IMR-90 (cell line): ENCODE results near the gene CFAP157. TPM values are rescaled to one million over a fixed set of nuclear protein-coding genes. Genes with fewer than 3 reads are reported as not detected.

ENCODE experiments used
- ATAC-seq: fragments of 200-7000 bp; cut with Tn5 transposase; 2 replicates; pipeline ENCODE4 v1.9.1; 2020; ENCODE audit warnings: low read depth, mild to moderate bottlenecking, moderate library complexity
- BruUV-seq: library from RNA; stranded (reverse); fragments of 400-500 nt; replicated peaks from 2 replicates; lab custom pipeline; 2021; lab: Mats Ljungman, UMichigan
- CTCF ChIA-PET: fragments of 300-600 bp; formaldehyde crosslinking; extraction: SDS; loops from one replicate; lab custom pipeline; 2021; ENCODE audit warnings: antibody characterized with exemption; lab: Yijun Ruan, JAX
- POLR2A ChIA-PET: fragments of 300-600 bp; sonication (Branson Sonifier 250); formaldehyde crosslinking; loops from one replicate; lab custom pipeline; 2022; ENCODE audit warnings: antibody characterized with exemption; ENCODE audit not compliant: unreplicated experiment; lab: Charles Lee
- DNase-seq: peaks from one replicate; pipeline ENCODE4 v3.0.0; 2013
- H2AFZ ChIP-seq: replicated peaks from 2 replicates; pipeline ENCODE3; 2013; ENCODE audit warnings: low read length, mild to moderate bottlenecking; ENCODE audit not compliant: poor library complexity
- H2AK5ac ChIP-seq: 2 replicates; pipeline ENCODE4 v1.6.1; 2013; ENCODE audit warnings: low read depth, low read length, inconsistent platforms
- H2AK9ac ChIP-seq: replicated peaks from 2 replicates; pipeline ENCODE3; 2013; ENCODE audit warnings: mild to moderate bottlenecking, low read depth, low read length, moderate library complexity; ENCODE audit not compliant: poor library complexity
- H2BK120ac ChIP-seq: 2 replicates; pipeline ENCODE4 v1.6.1; 2013; ENCODE audit warnings: low read depth, low read length, inconsistent platforms
- H2BK15ac ChIP-seq: 3 replicates; pipeline ENCODE4 v1.6.1; 2013; ENCODE audit warnings: low read depth, low read length, inconsistent platforms
- H2BK20ac ChIP-seq: 2 replicates; pipeline ENCODE4 v1.6.1; 2013; ENCODE audit warnings: low read depth, mild to moderate bottlenecking, inconsistent platforms, low read length, moderate library complexity
- H2BK5ac ChIP-seq: 2 replicates; pipeline ENCODE4 v1.6.1; 2013; ENCODE audit warnings: mild to moderate bottlenecking, low read depth, low read length, inconsistent platforms; ENCODE audit not compliant: poor library complexity, severe bottlenecking
- H3K14ac ChIP-seq: replicated peaks from 2 replicates; pipeline ENCODE4 v1.6.1; 2013; ENCODE audit warnings: low read depth, low read length, inconsistent platforms
- H3K18ac ChIP-seq: 2 replicates; pipeline ENCODE4 v1.6.1; 2013; ENCODE audit warnings: low read depth, low read length, control low read depth
- H3K23ac ChIP-seq: 2 replicates; pipeline ENCODE4 v1.6.1; 2013; ENCODE audit warnings: low read depth, low read length, inconsistent platforms
- H3K27ac ChIP-seq: 2 replicates; pipeline ENCODE4 v1.5.1; 2013; ENCODE audit warnings: mild to moderate bottlenecking, control low read depth, low read length; ENCODE audit not compliant: insufficient read depth
- H3K27me3 ChIP-seq: 2 replicates; pipeline ENCODE4 v1.6.1; 2013; ENCODE audit warnings: low read length; ENCODE audit not compliant: control insufficient read depth, insufficient read depth
- H3K36me3 ChIP-seq: 2 replicates; pipeline ENCODE4 v1.6.1; 2013; ENCODE audit warnings: low read length, mixed read lengths; ENCODE audit not compliant: control insufficient read depth, insufficient read depth
- H3K4ac ChIP-seq: 2 replicates; pipeline ENCODE4 v1.6.1; 2013; ENCODE audit warnings: low read depth, low read length, inconsistent platforms
- H3K4me1 ChIP-seq: 2 replicates; pipeline ENCODE4 v1.6.1; 2013; ENCODE audit warnings: low read length, mixed read lengths; ENCODE audit not compliant: control insufficient read depth, insufficient read depth
- H3K4me2 ChIP-seq: 2 replicates; pipeline ENCODE4 v1.6.1; 2013; ENCODE audit warnings: low read depth, mild to moderate bottlenecking, control low read depth, low read length, moderate library complexity
- H3K4me3 ChIP-seq: 2 replicates; pipeline ENCODE4 v1.5.1; 2013; ENCODE audit warnings: low read depth, mild to moderate bottlenecking, control low read depth, low read length, moderate library complexity; ENCODE audit not compliant: insufficient read depth
- H3K56ac ChIP-seq: 2 replicates; pipeline ENCODE4 v1.6.1; 2013; ENCODE audit warnings: low read length, inconsistent platforms; ENCODE audit not compliant: insufficient read depth; ENCODE audit errors: extremely low read depth
- H3K79me1 ChIP-seq, 2 experiments: 2 replicates each; pipeline ENCODE4 v1.6.1; 2013; ENCODE audit warnings: low read length in 2 of 2, inconsistent platforms in 1 of 2, low read depth in 1 of 2
- H3K9ac ChIP-seq: 2 replicates; pipeline ENCODE4 v1.6.1; 2013; ENCODE audit warnings: low read depth, low read length, control low read depth
- H3K9me1 ChIP-seq: 2 replicates; pipeline ENCODE4 v1.6.1; 2013; ENCODE audit warnings: low read length, inconsistent platforms; ENCODE audit not compliant: insufficient read depth
- H3K9me3 ChIP-seq: 2 replicates; pipeline ENCODE4 v1.6.1; 2013; ENCODE audit warnings: low read length; ENCODE audit not compliant: control insufficient read depth, insufficient read depth
- H4K20me1 ChIP-seq: 2 replicates; pipeline ENCODE4 v1.6.1; 2013; ENCODE audit warnings: low read length, inconsistent platforms; ENCODE audit not compliant: insufficient read depth
- H4K5ac ChIP-seq: 2 replicates; pipeline ENCODE4 v1.6.1; 2013; ENCODE audit warnings: mild to moderate bottlenecking, low read depth, low read length, control low read depth
- H4K8ac ChIP-seq, 2 experiments: 2 replicates each; pipeline ENCODE4 v1.6.1; 2013; ENCODE audit warnings: low read depth in 2 of 2, low read length in 2 of 2, control low read depth in 1 of 2, inconsistent platforms in 1 of 2
- H4K91ac ChIP-seq: 2 replicates; pipeline ENCODE4 v1.6.1; 2013; ENCODE audit warnings: low read depth, low read length, inconsistent platforms; ENCODE audit not compliant: insufficient read depth
- BHLHE40 ChIP-seq: fragments of 150-350 bp; IDR thresholded peaks from 2 replicates; pipeline ENCODE4 v1.6.1; 2016; ENCODE audit warnings: mild to moderate bottlenecking, low read depth, low read length
- CEBPB ChIP-seq: IDR thresholded peaks from 2 replicates; pipeline ENCODE4 v1.6.1; 2012; ENCODE audit warnings: low read depth, low read length, improper control_type of control experiment
- FOS ChIP-seq: fragments of 150-350 bp; IDR thresholded peaks from 2 replicates; pipeline ENCODE4 v1.6.1; 2016; ENCODE audit warnings: low read depth, low read length
- MAFK ChIP-seq: IDR thresholded peaks from 2 replicates; pipeline ENCODE4 v1.6.1; 2012; ENCODE audit warnings: low read depth, low read length, improper control_type of control experiment
- MAZ ChIP-seq: IDR thresholded peaks from 2 replicates; pipeline ENCODE4 v1.6.1; 2012; ENCODE audit warnings: low read depth, mild to moderate bottlenecking, low read length, improper control_type of control experiment, moderate library complexity, borderline replicate concordance
- MXI1 ChIP-seq: IDR thresholded peaks from 2 replicates; pipeline ENCODE4 v1.6.1; 2012; ENCODE audit warnings: low read depth, mild to moderate bottlenecking, low read length, moderate library complexity, borderline replicate concordance
- POLR2A ChIP-seq: IDR thresholded peaks from 2 replicates; pipeline ENCODE4 v1.6.1; 2012; ENCODE audit warnings: mild to moderate bottlenecking, low read depth, low read length
- RCOR1 ChIP-seq: IDR thresholded peaks from 2 replicates; pipeline ENCODE4 v1.6.1; 2012; ENCODE audit warnings: mild to moderate bottlenecking, low read length, improper control_type of control experiment; ENCODE audit not compliant: insufficient replicate concordance
- RFX5 ChIP-seq: IDR thresholded peaks from 2 replicates; pipeline ENCODE4 v1.8.0; 2012; ENCODE audit warnings: low read depth, mild to moderate bottlenecking, low read length, moderate library complexity
- SMC3 ChIP-seq: fragments of 150-350 bp; IDR thresholded peaks from 2 replicates; pipeline ENCODE4 v1.6.1; 2016; ENCODE audit warnings: low read depth, mild to moderate bottlenecking, antibody characterized with exemption, low read length, moderate library complexity
- WGBS, 2 experiments: methylation state at CpG; one replicate each; pipeline versions ENCODE4 v1.1.5 to v1.1.7; 2013; ENCODE audit warnings: missing lambda C conversion rate in 2 of 2; ENCODE audit not compliant: insufficient read length in 1 of 2; ENCODE audit errors: extremely low coverage in 2 of 2; 5-methylcytosine and 5-hydroxymethylcytosine counted together
- dilution Hi-C: fragments of 300-500 bp; cut with HindIII; formaldehyde crosslinking; loops from one replicate; pipeline ENCODE4 v1.14.3; 2018; ENCODE audit warnings: low sequenced_read_pairs; ENCODE audit not compliant: unreplicated experiment
- in situ Hi-C: fragments of 300-500 bp; cut with MboI; formaldehyde crosslinking; loops from 3 replicates; pipeline ENCODE4 v1.14.3; 2019; ENCODE audit warnings: low sequenced_read_pairs, inconsistent platforms, mixed read lengths
- intact Hi-C: fragments of 100-400 bp; cut with micrococcal nuclease; formaldehyde crosslinking; loops from 2 replicates; pipeline ENCODE4 v1.10.0; 2022
- polyA plus RNA-seq, 3 experiments: library from polyadenylated mRNA; depleted of rRNA; stranded (reverse); fragments of >200 nt; gene quantifications; 2 replicates each; pipeline ENCODE4 v1.2.3, GENCODE V29; 2012; ENCODE audit warnings: low replicate concordance in 1 of 3
- total RNA-seq: library from RNA; depleted of rRNA; stranded (reverse); fragments of >200 nt; gene quantifications from 2 replicates; pipeline ENCODE4 v1.2.3, GENCODE V29; 2012

CFAP157 gene
- total and polyA plus RNA-seq, 2 of the 4 experiments (the other 2 are of a cell fraction): not detected

DNA sequence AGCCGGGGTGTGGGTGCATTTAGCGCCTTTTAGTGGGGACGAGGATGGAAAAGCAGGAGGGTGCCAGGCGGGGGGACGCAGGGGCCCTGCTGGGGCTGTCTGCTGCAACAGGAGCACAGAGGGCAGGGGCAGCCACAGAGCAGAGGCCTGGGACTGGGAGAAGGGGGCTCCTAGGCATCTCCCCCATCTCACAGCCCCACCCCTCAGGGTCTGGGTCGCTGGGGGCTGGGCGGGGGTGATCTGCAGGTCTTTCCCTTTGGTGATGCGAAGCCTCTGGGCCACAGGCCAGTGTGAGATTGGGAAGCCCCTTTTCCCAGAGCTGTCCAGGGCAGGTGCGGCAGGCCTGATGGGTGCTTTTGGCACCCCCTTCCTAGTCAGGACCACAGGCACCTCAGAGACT lies 23.5 kb downstream of the CFAP157 start:
- H4K91ac ChIP-seq: no peak overlapping the region
- H3K27me3 ChIP-seq: no peaks in the 10 kb centered on the region
- H3K9me1 ChIP-seq: no peaks in the 10 kb centered on the region
- peaks cover 6% of the 10 kb centered on the region for H3K4me1 ChIP-seq
- no peak overlapping the region for H4K8ac ChIP-seq
- H2AFZ ChIP-seq: no peak overlapping the region
- H3K56ac ChIP-seq: no peak overlapping the region
- no peaks in the 10 kb centered on the region for H4K20me1 ChIP-seq
- dilution Hi-C loops: no loop called here
- no peak overlapping the region for H3K27ac ChIP-seq
- H2BK20ac ChIP-seq: no peak overlapping the region
- no peak overlapping the region for H2AK9ac ChIP-seq
- H4K5ac ChIP-seq: no peak overlapping the region
- DNase-seq (no peak), ATAC-seq (no peak)
- H3K23ac ChIP-seq: no peak overlapping the region
- H2BK120ac ChIP-seq: no peak overlapping the region
- no peak overlapping the region for H3K14ac ChIP-seq
- ChIA-PET POLR2A (no interaction called here), CTCF (no interaction called here)
- in situ Hi-C loops: no loop called here
- H3K18ac ChIP-seq: no peak overlapping the region
- H3K9me3 ChIP-seq: no peaks in the 10 kb centered on the region
- H2AK5ac ChIP-seq: no peak overlapping the region
- H3K36me3 ChIP-seq: peaks cover 5% of the 10 kb centered on the region; the same call in 1 of the 2 replicates
- H2BK15ac ChIP-seq: no peak overlapping the region
- BruUV-seq: no TSS peak
- H3K4ac ChIP-seq: no peak overlapping the region
- intact Hi-C loops: loop anchor here (5.0 kb wide), 1 partner anchor 223 kb away; no protein-coding TSS in a partner anchor
- H2BK5ac ChIP-seq: no peak overlapping the region
- H3K79me1 ChIP-seq: peaks cover 4 to 12% of the 10 kb centered on the region in 2 experiments; a peak in 2 of 4 replicates
- WGBS, 2 experiments: 67% methylated on average over 6 of the region's 9 CpGs; no CpG with 5 or more reads in 1 of the 2 experiments
- no peak overlapping the region for H3K4me2 ChIP-seq
- no peak overlapping the region for H3K9ac ChIP-seq
- TF ChIP-seq SMC3: no peak
- TF ChIP-seq MAZ: no peak
- no peak for TF ChIP-seq MXI1
- no peak for TF ChIP-seq FOS
- no peak for TF ChIP-seq RCOR1
- no peak for TF ChIP-seq BHLHE40
- TF ChIP-seq RFX5: no peak
- no peak for TF ChIP-seq MAFK
- no peak for TF ChIP-seq CEBPB
- no peak for TF ChIP-seq POLR2A
- no peak overlapping the region for H3K4me3 ChIP-seq
